H1 (cell line): Measurements from ENCODE around the gene NFIC. TPM values are rescaled to one million over a fixed set of nuclear protein-coding genes. Genes with fewer than 3 reads are reported as not detected.

Experiments used
- CTCF ChIA-PET: fragments of 300-600 bp; sonication (Branson Sonifier 250); formaldehyde crosslinking; loops from one replicate; lab custom pipeline; 2021; ENCODE audit not compliant: partially characterized antibody; lab: Charles Lee
- POLR2A ChIA-PET: fragments of 300-600 bp; sonication (Branson Sonifier 250); formaldehyde crosslinking; loops from one replicate; lab custom pipeline; 2021; ENCODE audit warnings: inconsistent platforms; ENCODE audit not compliant: partially characterized antibody; lab: Charles Lee
- DNase-seq, 2 experiments: peaks; one replicate each; pipeline versions ENCODE4 v3.0.0 to v3.0.0-alpha.2; 2010 to 2022; ENCODE audit warnings: low spot score in 2 of 2, low read depth in 1 of 2, mixed read lengths in 1 of 2
- FAIRE-seq: peaks from 2 replicates; lab custom pipeline; 2011; peaks lifted over from hg19 to GRCh38; lab: Jason Lieb, UNC
- H2AFZ ChIP-seq: 2 replicates; pipeline ENCODE4 v1.8.1; 2012; ENCODE audit warnings: low read length, inconsistent platforms
- H2AK5ac ChIP-seq: 2 replicates; pipeline ENCODE4 v1.6.1; 2013; ENCODE audit warnings: low read depth, low read length
- H2BK120ac ChIP-seq: replicated peaks from 2 replicates; pipeline ENCODE3; 2013; ENCODE audit warnings: low read depth, low read length, inconsistent platforms
- H2BK12ac ChIP-seq: 2 replicates; pipeline ENCODE4 v1.6.1; 2013; ENCODE audit warnings: low read depth, low read length
- H2BK15ac ChIP-seq: 2 replicates; pipeline ENCODE4 v1.6.1; 2013; ENCODE audit warnings: low read length
- H2BK20ac ChIP-seq: 2 replicates; pipeline ENCODE4 v1.6.1; 2013; ENCODE audit warnings: low read length
- H2BK5ac ChIP-seq: 2 replicates; pipeline ENCODE4 v1.6.1; 2013; ENCODE audit warnings: low read depth, low read length
- H3K14ac ChIP-seq: 2 replicates; pipeline ENCODE4 v1.6.1; 2013; ENCODE audit warnings: inconsistent platforms; ENCODE audit not compliant: insufficient read length
- H3K18ac ChIP-seq: 2 replicates; pipeline ENCODE4 v1.6.1; 2013; ENCODE audit warnings: low read length; ENCODE audit errors: extremely low read depth
- H3K23ac ChIP-seq: 2 replicates; pipeline ENCODE4 v1.6.1; 2013; ENCODE audit warnings: inconsistent platforms; ENCODE audit not compliant: insufficient read length
- H3K23me2 ChIP-seq: 2 replicates; pipeline ENCODE4 v1.6.1; 2013; ENCODE audit warnings: low read depth, low read length
- H3K27ac ChIP-seq: 2 replicates; pipeline ENCODE4 v1.6.1; 2011; ENCODE audit warnings: low read depth, low read length, inconsistent platforms
- H3K27me3 ChIP-seq, 4 experiments: replicated peaks in 1 of 4; 1 replicate in 1 of 4; 2 replicates in 3 of 4; pipeline versions ENCODE4 v1.6.1 to v1.8.1; 2011 to 2013; ENCODE audit warnings: low read length in 3 of 4, mild to moderate bottlenecking in 3 of 4, inconsistent platforms in 2 of 4, mixed read lengths in 2 of 4, moderate library complexity in 1 of 4; ENCODE audit not compliant: control insufficient read depth in 3 of 4, insufficient read depth in 3 of 4; ENCODE audit errors: extremely low read depth in 1 of 4
- H3K36me3 ChIP-seq, 4 experiments: 2 replicates each; pipeline versions ENCODE4 v1.6.1 to v1.8.1; 2011 to 2013; ENCODE audit warnings: mild to moderate bottlenecking in 4 of 4, low read length in 3 of 4, moderate library complexity in 2 of 4, control low read depth in 1 of 4, inconsistent platforms in 1 of 4; ENCODE audit not compliant: insufficient read depth in 4 of 4, control insufficient read depth in 2 of 4
- H3K4ac ChIP-seq: replicated peaks from 2 replicates; pipeline ENCODE3; 2013; ENCODE audit warnings: low read length, low read depth, mixed read lengths, inconsistent platforms; ENCODE audit not compliant: insufficient read length
- H3K4me1 ChIP-seq, 4 experiments: replicated peaks in 1 of 4; 1 replicate in 1 of 4; 2 replicates in 3 of 4; pipeline versions ENCODE4 v1.6.1 to v1.8.1; 2011 to 2013; ENCODE audit warnings: low read length in 3 of 4, inconsistent platforms in 2 of 4, mixed read lengths in 1 of 4; ENCODE audit not compliant: insufficient read depth in 4 of 4, control insufficient read depth in 3 of 4
- H3K4me2 ChIP-seq, 2 experiments: 2 replicates each; pipeline versions ENCODE4 v1.6.1 to v1.8.1; 2011 to 2013; ENCODE audit warnings: low read depth in 2 of 2, low read length in 2 of 2, control low read depth in 1 of 2, inconsistent platforms in 1 of 2, mild to moderate bottlenecking in 1 of 2; ENCODE audit not compliant: insufficient read depth in 1 of 2
- H3K4me3 ChIP-seq, 4 experiments: fragments of 200-600, 300-600 bp in 1 of 4; sonication (generic), shearing (Covaris generic), sonication (Bioruptor Twin) in 1 of 4; 2 replicates each; pipeline versions ENCODE4 v1.5.1 to v1.8.1; 2011 to 2016; ENCODE audit warnings: low read length in 4 of 4, low read depth in 3 of 4, control low read depth in 2 of 4, inconsistent platforms in 2 of 4, mild to moderate bottlenecking in 2 of 4, mixed read lengths in 1 of 4, moderate library complexity in 1 of 4; ENCODE audit not compliant: insufficient read depth in 2 of 4; ENCODE audit errors: extremely low read depth in 1 of 4
- H3K56ac ChIP-seq: replicated peaks from 2 replicates; pipeline ENCODE3; 2013; ENCODE audit warnings: low read depth, mild to moderate bottlenecking, mixed read lengths, low read length, inconsistent platforms; ENCODE audit not compliant: insufficient read length
- H3K79me1 ChIP-seq: 2 replicates; pipeline ENCODE4 v1.6.1; 2013; ENCODE audit warnings: low read depth, low read length, control low read depth
- H3K79me2 ChIP-seq, 2 experiments: 2 replicates each; pipeline versions ENCODE4 v1.6.1 to v1.8.1; 2012 to 2013; ENCODE audit warnings: low read length in 2 of 2, mild to moderate bottlenecking in 2 of 2, inconsistent platforms in 1 of 2; ENCODE audit not compliant: insufficient read depth in 2 of 2, control insufficient read depth in 1 of 2
- H3K9ac ChIP-seq, 4 experiments: replicated peaks in 1 of 4; 1 replicate in 1 of 4; 2 replicates in 3 of 4; pipeline versions ENCODE4 v1.6.1 to v1.8.1; 2011 to 2013; ENCODE audit warnings: low read depth in 3 of 4, low read length in 3 of 4, control low read depth in 2 of 4, mild to moderate bottlenecking in 2 of 4, moderate library complexity in 2 of 4, inconsistent platforms in 1 of 4; ENCODE audit errors: extremely low read depth in 1 of 4
- H3K9me3 ChIP-seq, 2 experiments: 2 replicates each; pipeline versions ENCODE4 v1.6.1 to v1.8.1; 2012 to 2013; ENCODE audit warnings: mild to moderate bottlenecking in 2 of 2, moderate library complexity in 2 of 2, control low read depth in 1 of 2, inconsistent platforms in 1 of 2, low read depth in 1 of 2, low read length in 1 of 2, mixed read lengths in 1 of 2; ENCODE audit not compliant: insufficient read depth in 2 of 2
- H4K20me1 ChIP-seq, 2 experiments: replicated peaks in 1 of 2; 2 replicates each; pipeline versions ENCODE3 to v1.8.1; 2011 to 2013; ENCODE audit warnings: inconsistent platforms in 2 of 2, low read length in 2 of 2, mild to moderate bottlenecking in 1 of 2; ENCODE audit not compliant: insufficient read depth in 2 of 2, control insufficient read depth in 1 of 2
- H4K5ac ChIP-seq: 2 replicates; pipeline ENCODE4 v1.6.1; 2013; ENCODE audit warnings: low read length, low read depth, mixed read lengths, inconsistent platforms; ENCODE audit not compliant: insufficient read length
- H4K8ac ChIP-seq: 2 replicates; pipeline ENCODE4 v1.8.0; 2013; ENCODE audit warnings: mild to moderate bottlenecking, moderate library complexity, low read length, inconsistent platforms; ENCODE audit not compliant: insufficient read depth; ENCODE audit errors: extremely low read depth
- H4K91ac ChIP-seq: replicated peaks from 2 replicates; pipeline ENCODE3; 2013; ENCODE audit warnings: low read length, mixed read lengths, inconsistent platforms; ENCODE audit not compliant: insufficient read length
- BACH1 ChIP-seq: IDR thresholded peaks from 2 replicates; pipeline ENCODE4 v1.6.1; 2012; ENCODE audit warnings: low read length, improper control_type of control experiment
- CEBPB ChIP-seq: IDR thresholded peaks from 2 replicates; pipeline ENCODE4 v1.6.1; 2012; ENCODE audit warnings: low read depth, low read length
- HDAC6 ChIP-seq: IDR thresholded peaks from one replicate; pipeline ENCODE4 v1.7.1; 2012; ENCODE audit warnings: low read depth, mild to moderate bottlenecking, inconsistent platforms, low read length, moderate library complexity
- NANOG ChIP-seq: IDR thresholded peaks from 2 replicates; pipeline ENCODE4 v1.6.1; 2011; ENCODE audit warnings: low read length, low read depth, mild to moderate bottlenecking, inconsistent platforms; ENCODE audit not compliant: insufficient read depth, poor library complexity, severe bottlenecking
- POLR2AphosphoS5 ChIP-seq: IDR thresholded peaks from 2 replicates; pipeline ENCODE4 v1.6.1; 2011; ENCODE audit warnings: low read depth, low read length
- SIRT6 ChIP-seq: IDR thresholded peaks from one replicate; pipeline ENCODE4 v1.7.1; 2012; ENCODE audit warnings: low read length, inconsistent platforms
- SP1 ChIP-seq: IDR thresholded peaks from 2 replicates; pipeline ENCODE4 v1.6.1; 2011; ENCODE audit warnings: low read depth, low read length
- SP2 ChIP-seq: IDR thresholded peaks from 2 replicates; pipeline ENCODE4 v1.6.1; 2012; ENCODE audit warnings: mild to moderate bottlenecking, low read length, inconsistent platforms
- TAF1 ChIP-seq: IDR thresholded peaks from 2 replicates; pipeline ENCODE4 v1.6.1; 2011; ENCODE audit warnings: mild to moderate bottlenecking, low read depth, low read length
- TBP ChIP-seq: IDR thresholded peaks from 2 replicates; pipeline ENCODE4 v1.6.1; 2011; ENCODE audit warnings: low read depth, low read length, improper control_type of control experiment
- WGBS, 2 experiments: shearing (Covaris generic) in 1 of 2; methylation state at CpG; one replicate each; pipeline versions ENCODE4 v1.1.6 to v1.1.7; 2013 to 2015; ENCODE audit warnings: low lambda C conversion rate in 2 of 2, mixed read lengths in 2 of 2, inconsistent platforms in 1 of 2, low coverage in 1 of 2, missing lambda C conversion rate in 1 of 2; ENCODE audit not compliant: insufficient replicate concordance in 2 of 2, insufficient coverage in 1 of 2, insufficient read length in 1 of 2; ENCODE audit errors: extremely low coverage in 1 of 2, missing lambda C conversion rate in 1 of 2; 5-methylcytosine and 5-hydroxymethylcytosine counted together
- polyA plus RNA-seq, 7 experiments: library from polyadenylated mRNA; depleted of rRNA in 3 of 7; stranded (reverse) in 5 of 7; unstranded in 2 of 7; fragments of >200 nt in 5 of 7; fragments of 200-250 nt in 2 of 7; gene quantifications; 1 replicate in 5 of 7; 2 replicates in 1 of 7; 4 replicates in 1 of 7; pipeline versions ENCODE4 v1.2.1 to v1.2.3, GENCODE V29; 2011 to 2013; ENCODE audit warnings: missing spikeins in 2 of 7, mixed read lengths in 2 of 7
- total RNA-seq: library from RNA; stranded (reverse); fragmentation: NEBNext Ultra II Directional; extraction: Animal tissue kit (Norgen Biotek cat#: 25700); gene quantifications from 2 replicates; pipeline ENCODE4 v1.2.1, GENCODE V29; 2021
- TF ChIP-seq, protein P1 (sequence below): IDR thresholded peaks from 2 replicates; pipeline ENCODE4 v1.6.1; 2011; ENCODE audit warnings: low read depth, mild to moderate bottlenecking, low read length; ENCODE audit not compliant: insufficient read depth
- TF ChIP-seq, protein P2 (sequence below): IDR thresholded peaks from 2 replicates; pipeline ENCODE4 v1.6.1; 2012; ENCODE audit warnings: inconsistent platforms
- TF ChIP-seq, protein P3 (sequence below): IDR thresholded peaks from 2 replicates; pipeline ENCODE4 v1.6.1; 2012; ENCODE audit warnings: inconsistent platforms

The NFIC gene
- total and polyA plus RNA-seq, 2 of the 8 experiments (the other 6 are each of a cell fraction or from before 2014, with no cell fraction given), result 0.56 to 3.2 TPM

DNA sequence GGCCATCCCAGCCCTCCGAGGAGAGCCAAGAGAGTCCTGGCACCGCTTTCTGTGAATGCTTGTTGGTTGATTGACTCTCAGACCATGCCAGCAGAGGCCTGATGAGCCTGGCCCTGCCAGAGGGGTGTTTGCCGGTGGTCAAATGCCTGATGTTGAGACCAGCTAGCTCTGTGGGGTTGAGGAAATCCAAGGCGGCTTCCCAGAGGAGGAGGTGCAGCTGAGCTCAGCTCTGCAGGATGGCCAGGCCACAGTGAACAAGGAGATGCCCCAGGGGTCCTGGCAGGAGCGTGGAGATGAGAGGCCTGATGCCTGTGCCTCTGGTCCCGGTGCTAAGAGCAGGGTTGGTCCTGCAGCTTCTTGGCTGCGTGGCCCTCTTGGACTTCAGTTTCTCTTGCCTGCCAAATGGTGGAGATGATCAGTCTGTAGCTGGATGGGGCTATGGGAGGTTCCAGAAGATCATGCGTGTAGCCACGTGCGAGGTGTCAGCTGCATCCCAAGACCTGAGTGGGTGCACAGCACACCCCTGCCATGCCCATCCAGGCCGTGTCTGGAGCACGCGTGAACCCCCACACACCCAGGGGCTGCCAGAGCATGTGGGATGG, 16.8 kb downstream of the NFIC start:
- Histone ChIP-seq H2BK12ac (peak overlapping the region; percentile 77; the same call in 1 of the 2 replicates), H3K27ac (no peak overlapping the region), H2AK5ac (no peak overlapping the region), H3K4me3 (no peak overlapping the region), H4K5ac (no peak overlapping the region), H3K4ac (no peak overlapping the region), H3K23me2 (no peaks in the 10 kb centered on the region), H2BK20ac (no peak overlapping the region), H3K56ac (no peak overlapping the region), H2AFZ (no peak overlapping the region), H3K79me1 (no peaks in the 10 kb centered on the region), H4K8ac (no peak overlapping the region), H3K18ac (no peak overlapping the region), H2BK5ac (0 out of 2 replicates have a peak overlapping the region, but pooled peaks have one; percentile 39), H3K23ac (no peak overlapping the region), H3K79me2 (no peaks in the 10 kb centered on the region), H2BK15ac (no peak overlapping the region; the same call in 1 of the 2 replicates), H2BK120ac (no peak overlapping the region), H3K9me3 (no peaks in the 10 kb centered on the region), H3K27me3 (no peaks in the 10 kb centered on the region; a peak in 2 of 7 replicates), H4K20me1 (peaks cover 0 to 2% of the 10 kb centered on the region in 2 experiments), H3K14ac (no peak overlapping the region), H3K36me3 (no peaks in the 10 kb centered on the region), H3K4me2 (no peak overlapping the region), H4K91ac (peak overlapping the region; percentile 17), H3K4me1 (peaks cover 0 to 8% (median under 1%) of the 10 kb centered on the region in 4 experiments; a peak in 3 of 7 replicates), H3K9ac (no peak overlapping the region)
- 86% methylated on average over 13 of the region's 13 CpGs; no CpG with 5 or more reads in 1 of the 2 experiments for WGBS, 2 experiments
- DNase-seq, result no peak
- POLR2A ChIA-PET, result no interaction called here
- CTCF ChIA-PET, result interaction anchor here (1.1 to 2.6 kb wide), 3 partner anchors 9 to 46 kb away, joined by 3 to 13 read pairs (median 8); no protein-coding TSS in a partner anchor
- no peak for FAIRE-seq
- TF ChIP-seq SIRT6 (no peak), TBP (no peak), POLR2AphosphoS5 (no peak), CEBPB (no peak), NANOG (no peak), HDAC6 (no peak), TAF1 (no peak), BACH1 (no peak), SP2 (no peak), SP1 (no peak)
- TF ChIP-seq, protein P1, sequence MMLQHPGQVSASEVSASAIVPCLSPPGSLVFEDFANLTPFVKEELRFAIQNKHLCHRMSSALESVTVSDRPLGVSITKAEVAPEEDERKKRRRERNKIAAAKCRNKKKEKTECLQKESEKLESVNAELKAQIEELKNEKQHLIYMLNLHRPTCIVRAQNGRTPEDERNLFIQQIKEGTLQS, result no peak
- TF ChIP-seq, protein P2, sequence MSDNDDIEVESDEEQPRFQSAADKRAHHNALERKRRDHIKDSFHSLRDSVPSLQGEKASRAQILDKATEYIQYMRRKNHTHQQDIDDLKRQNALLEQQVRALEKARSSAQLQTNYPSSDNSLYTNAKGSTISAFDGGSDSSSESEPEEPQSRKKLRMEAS, result no peak
- TF ChIP-seq, protein P3, sequence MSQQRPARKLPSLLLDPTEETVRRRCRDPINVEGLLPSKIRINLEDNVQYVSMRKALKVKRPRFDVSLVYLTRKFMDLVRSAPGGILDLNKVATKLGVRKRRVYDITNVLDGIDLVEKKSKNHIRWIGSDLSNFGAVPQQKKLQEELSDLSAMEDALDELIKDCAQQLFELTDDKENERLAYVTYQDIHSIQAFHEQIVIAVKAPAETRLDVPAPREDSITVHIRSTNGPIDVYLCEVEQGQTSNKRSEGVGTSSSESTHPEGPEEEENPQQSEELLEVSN, result no peak
